ENCODE data around the gene CCAR1. TPM values are rescaled to one million over a fixed set of nuclear protein-coding genes. Genes with fewer than 3 reads are reported as not detected.
"Not testable (repeated sequence)": the region's sequence is repeated elsewhere in the genome, so short reads cannot be mapped to it uniquely, and the experiment has no call there.

CCAR1 gene
- total RNA-seq, 1 donor from 2014 or later, result 54.3 TPM

- no peak for DNase-seq (ENCODE audit: low read depth)
These were observed 107.8 kb downstream of the CCAR1 start for GRCh38 chr10:68828833-68829232.

- DNase-seq (ENCODE audit: low read depth), result no peak
These were observed 108.5 kb downstream of the CCAR1 start for GRCh38 chr10:68829521-68829920.

- DNase-seq (ENCODE audit: low read depth), result no peak
These were observed 108.9 kb downstream of the CCAR1 start for GRCh38 chr10:68829952-68830351.

GRCh38 chr10:68831961-68832455, 111.0 kb downstream of the CCAR1 start:
- DNase-seq (ENCODE audit: low read depth), result peak; percentile 13

- DNase-seq (ENCODE audit: low read depth), result peak; percentile 83
These were observed 111.6 kb downstream of the CCAR1 start for GRCh38 chr10:68832601-68833000.

GRCh38 chr10:68837626-68838322, 116.7 kb downstream of the CCAR1 start:
- DNase-seq (ENCODE audit: low read depth), result no peak

GRCh38 chr10:68840650-68841049, 119.6 kb downstream of the CCAR1 start:
- not testable (repeated sequence) for DNase-seq (ENCODE audit: low read depth)

Other genes with a start within 250 kb of the CCAR1 start
- gene DNA2, start 249.3 kb upstream of the CCAR1 start, total RNA-seq, result 8.8 and 11.5 TPM in 2 replicates
- 33.3 and 37.5 TPM in 2 replicates for gene SLC25A16, start 193.7 kb upstream of the CCAR1 start, total RNA-seq
- 0.35 and 3.1 TPM in 2 replicates for gene TET1, start 160.9 kb upstream of the CCAR1 start, total RNA-seq
- 0.35 and 2.9 TPM in 2 replicates for gene STOX1, start 106.3 kb downstream of the CCAR1 start, total RNA-seq
- gene DDX50, start 180.1 kb downstream of the CCAR1 start, total RNA-seq, result 62.9 and 64.3 TPM in 2 replicates
- gene DDX21, start 234.9 kb downstream of the CCAR1 start, total RNA-seq, result 107 and 153 TPM in 2 replicates

Data from renal cortical epithelial cell (primary cell).